ENCODE data around the gene ADCY3. TPM values are rescaled to one million over a fixed set of nuclear protein-coding genes. Genes with fewer than 3 reads are reported as not detected.
"Not testable (repeated sequence)": the region's sequence is repeated elsewhere in the genome, so short reads cannot be mapped to it uniquely, and the experiment has no call there.

ADCY3 gene
- total and polyA plus RNA-seq, 2 experiments from 2014 or later, result 13.8 to 15.0 TPM

- Histone ChIP-seq H3K9me3 (ENCODE audit: low read depth) (no peaks in the 10 kb centered on the region), H3K27ac (no peak overlapping the region), H3K9me2 (replicated peaks; ENCODE audit: insufficient read depth) (no peaks in the 10 kb centered on the region), H3K27me3 (no peaks in the 10 kb centered on the region), H3K4me3 (no peak overlapping the region), H2AFZ (no peak overlapping the region), H3K4me2 (no peak overlapping the region), H3K79me2 (no peaks in the 10 kb centered on the region), H3K36me3 (replicated peaks; ENCODE audit: insufficient read depth, low read depth) (no peaks in the 10 kb centered on the region), H4K20me1 (ENCODE audit: insufficient read depth, poor library complexity, severe bottlenecking) (no peaks in the 10 kb centered on the region), H3K4me1 (ENCODE audit: insufficient read depth) (no peaks in the 10 kb centered on the region)
- DNase-seq (ENCODE audit: low spot score), result no peak
- WGBS (ENCODE audit: low lambda C conversion rate, missing lambda C conversion rate), result 93% methylated on average over 8 of the region's 8 CpGs
- TF ChIP-seq EZH2 (IDR thresholded peaks at IDR 0.05; ENCODE audit: borderline replicate concordance) (no peak), CTCF (IDR thresholded peaks at IDR 0.05; ENCODE audit: poor library complexity) (no peak), EZH2phosphoT487 (IDR thresholded peaks at IDR 0.05; ENCODE audit: low read depth, severe bottlenecking, unreplicated experiment) (no peak)
These were observed 83.8 kb downstream of the ADCY3 start for GRCh38 chr2:24836206-24836605.

- not testable (repeated sequence) for H3K36me3 ChIP-seq (replicated peaks; ENCODE audit: insufficient read depth, low read depth); H3K4me3 ChIP-seq; H2AFZ ChIP-seq; H3K9me2 ChIP-seq (replicated peaks; ENCODE audit: insufficient read depth); H3K79me2 ChIP-seq; H3K27ac ChIP-seq; H4K20me1 ChIP-seq (ENCODE audit: insufficient read depth, poor library complexity, severe bottlenecking); H3K9me3 ChIP-seq (ENCODE audit: low read depth); H3K4me2 ChIP-seq; H3K4me1 ChIP-seq (ENCODE audit: insufficient read depth); DNase-seq (ENCODE audit: low spot score); H3K27me3 ChIP-seq
- 90% methylated on average over 8 of the region's 8 CpGs for WGBS (ENCODE audit: low lambda C conversion rate, missing lambda C conversion rate)
These were observed 84.6 kb downstream of the ADCY3 start for GRCh38 chr2:24835411-24835810.

GRCh38 chr2:24834733-24835395, 85.2 kb downstream of the ADCY3 start:
- H4K20me1 ChIP-seq (ENCODE audit: insufficient read depth, poor library complexity, severe bottlenecking), result no peaks in the 10 kb centered on the region
- H3K27me3 ChIP-seq, result no peaks in the 10 kb centered on the region
- H3K27ac ChIP-seq, result no peak overlapping the region
- H3K9me2 ChIP-seq (replicated peaks; ENCODE audit: insufficient read depth), result no peaks in the 10 kb centered on the region
- H3K4me1 ChIP-seq (ENCODE audit: insufficient read depth), result no peaks in the 10 kb centered on the region
- H3K79me2 ChIP-seq, result no peaks in the 10 kb centered on the region
- no peak overlapping the region for H3K4me2 ChIP-seq
- TF ChIP-seq CTCF (IDR thresholded peaks at IDR 0.05; ENCODE audit: poor library complexity) (no peak), EZH2 (IDR thresholded peaks at IDR 0.05; ENCODE audit: borderline replicate concordance) (no peak), EZH2phosphoT487 (IDR thresholded peaks at IDR 0.05; ENCODE audit: low read depth, severe bottlenecking, unreplicated experiment) (no peak)
- H2AFZ ChIP-seq, result no peak overlapping the region
- DNase-seq (ENCODE audit: low spot score), result no peak
- no peaks in the 10 kb centered on the region for H3K36me3 ChIP-seq (replicated peaks; ENCODE audit: insufficient read depth, low read depth)
- H3K4me3 ChIP-seq, result no peak overlapping the region
- no peaks in the 10 kb centered on the region for H3K9me3 ChIP-seq (ENCODE audit: low read depth)
- WGBS (ENCODE audit: low lambda C conversion rate, missing lambda C conversion rate), result 94% methylated on average over 19 of the region's 20 CpGs

- DNase-seq (ENCODE audit: low spot score), result no peak
- no peak for TF ChIP-seq EZH2phosphoT487 (IDR thresholded peaks at IDR 0.05; ENCODE audit: low read depth, severe bottlenecking, unreplicated experiment)
- no peak for TF ChIP-seq EZH2 (IDR thresholded peaks at IDR 0.05; ENCODE audit: borderline replicate concordance)
- no peak for TF ChIP-seq CTCF (IDR thresholded peaks at IDR 0.05; ENCODE audit: poor library complexity)
These were observed 86.0 kb downstream of the ADCY3 start for GRCh38 chr2:24833821-24834732.

More at GRCh38 chr2:24833821-24834732, 86.0 kb downstream of the ADCY3 start:
- Histone ChIP-seq H3K27me3 (no peaks in the 10 kb centered on the region), H3K4me2 (no peak overlapping the region), H3K4me3 (no peak overlapping the region), H3K4me1 (ENCODE audit: insufficient read depth) (no peaks in the 10 kb centered on the region), H2AFZ (no peak overlapping the region), H4K20me1 (ENCODE audit: insufficient read depth, poor library complexity, severe bottlenecking) (no peaks in the 10 kb centered on the region), H3K9me3 (ENCODE audit: low read depth) (no peaks in the 10 kb centered on the region), H3K9me2 (replicated peaks; ENCODE audit: insufficient read depth) (no peaks in the 10 kb centered on the region), H3K27ac (no peak overlapping the region), H3K36me3 (replicated peaks; ENCODE audit: insufficient read depth, low read depth) (no peaks in the 10 kb centered on the region), H3K79me2 (no peaks in the 10 kb centered on the region)
- 94% methylated on average over 22 of the region's 32 CpGs for WGBS (ENCODE audit: low lambda C conversion rate, missing lambda C conversion rate)
